Glutamatergic neuron (in vitro differentiated cells): ENCODE measurements around the gene KRT77. TPM values are rescaled to one million over a fixed set of nuclear protein-coding genes. Genes with fewer than 3 reads are reported as not detected.

ENCODE experiments used
- DNase-seq: peaks from one replicate; pipeline ENCODE4 v3.0.0; 2022
- H3K27ac Mint-ChIP-seq: one replicate; pipeline ENCODE4 v1.8.0; 2020; ENCODE audit warnings: mild to moderate bottlenecking, mixed read lengths, inconsistent platforms; ENCODE audit not compliant: unreplicated experiment
- H3K27me3 Mint-ChIP-seq: one replicate; pipeline ENCODE4 v1.8.0; 2020; ENCODE audit warnings: mild to moderate bottlenecking, moderate library complexity, mixed read lengths, inconsistent platforms; ENCODE audit not compliant: unreplicated experiment
- H3K36me3 Mint-ChIP-seq: one replicate; pipeline ENCODE4 v1.8.0; 2020; ENCODE audit warnings: mild to moderate bottlenecking, mixed read lengths, inconsistent platforms; ENCODE audit not compliant: unreplicated experiment
- H3K4me1 Mint-ChIP-seq: one replicate; pipeline ENCODE4 v1.8.0; 2020; ENCODE audit warnings: mild to moderate bottlenecking, low read depth, mixed read lengths, inconsistent platforms; ENCODE audit not compliant: unreplicated experiment
- H3K4me3 Mint-ChIP-seq: one replicate; pipeline ENCODE4 v1.8.0; 2020; ENCODE audit warnings: mild to moderate bottlenecking, mixed read lengths, inconsistent platforms; ENCODE audit not compliant: unreplicated experiment
- H3K9me3 Mint-ChIP-seq: one replicate; pipeline ENCODE4 v1.8.0; 2020; ENCODE audit warnings: mild to moderate bottlenecking, moderate library complexity, mixed read lengths, inconsistent platforms; ENCODE audit not compliant: unreplicated experiment
- CTCF ChIP-seq: fragments of 200-600 bp; sonication (generic); IDR thresholded peaks from one replicate; pipeline ENCODE4 v1.5.0; 2021; ENCODE audit not compliant: partially characterized antibody, unreplicated experiment
- total RNA-seq: library from RNA; stranded (reverse); fragmentation: NEBNext Ultra II Directional; extraction: Animal tissue kit (Norgen Biotek cat#: 25700); gene quantifications from one replicate; pipeline ENCODE4 v1.2.1, GENCODE V29; 2021; ENCODE audit not compliant: unreplicated experiment

KRT77 gene
- total RNA-seq, 1 donor from 2014 or later, result not detected

DNA sequence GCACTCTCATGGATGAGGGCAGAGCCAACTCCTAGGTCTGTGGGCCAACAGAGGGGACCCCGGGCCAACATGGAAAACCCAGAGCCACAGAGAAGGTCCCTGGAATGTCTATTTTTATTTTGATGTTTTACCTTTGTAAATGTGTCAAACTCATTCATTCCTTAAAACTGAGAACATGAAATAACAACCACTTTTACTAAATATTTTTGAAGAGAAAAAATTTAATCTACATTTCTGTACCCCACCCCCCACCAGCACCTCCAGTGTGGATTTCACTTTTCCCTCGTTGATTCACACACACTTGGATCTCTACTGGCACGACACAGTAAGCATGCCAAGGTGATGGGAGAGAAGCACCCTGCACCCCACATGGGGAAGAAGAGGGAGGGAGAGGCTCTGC lies 6.7 kb downstream of the KRT77 start:
- Mint-ChIP-seq H3K27me3 (peaks cover 19% of the 10 kb centered on the region), H3K27ac (no peak overlapping the region), H3K4me1 (no peaks in the 10 kb centered on the region), H3K4me3 (no peak overlapping the region), H3K9me3 (peaks cover 6% of the 10 kb centered on the region), H3K36me3 (no peaks in the 10 kb centered on the region)
- no peak for TF ChIP-seq CTCF
- DNase-seq, result no peak

DNA sequence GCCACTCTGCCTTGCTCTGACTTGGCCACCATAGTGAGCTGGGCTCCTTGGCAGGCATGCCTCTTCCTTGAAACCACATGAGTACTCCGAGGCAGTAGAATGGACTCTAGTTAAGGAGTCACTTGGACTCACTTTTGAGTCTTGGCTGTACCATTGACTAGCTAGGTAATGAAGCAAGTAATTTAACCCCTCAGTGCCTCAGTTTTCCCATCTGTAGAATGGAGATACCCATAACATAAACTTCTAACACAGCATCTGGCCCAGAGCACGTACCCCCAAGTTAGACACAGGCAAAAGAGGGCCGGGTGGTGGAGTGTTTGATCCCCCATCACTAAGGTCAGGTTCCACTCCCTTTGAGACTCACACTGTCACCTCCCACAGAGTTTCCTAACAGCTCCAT lies 8.3 kb downstream of the KRT77 start:
- no peaks in the 10 kb centered on the region for H3K4me1 Mint-ChIP-seq
- H3K4me3 Mint-ChIP-seq, result no peak overlapping the region
- H3K36me3 Mint-ChIP-seq, result no peaks in the 10 kb centered on the region
- no peak for TF ChIP-seq CTCF
- peaks cover 3% of the 10 kb centered on the region for H3K9me3 Mint-ChIP-seq
- DNase-seq, result no peak
- peaks cover 19% of the 10 kb centered on the region for H3K27me3 Mint-ChIP-seq
- no peak overlapping the region for H3K27ac Mint-ChIP-seq

- peaks cover 17% of the 10 kb centered on the region for H3K27me3 Mint-ChIP-seq
- no peak for TF ChIP-seq CTCF
- no peaks in the 10 kb centered on the region for H3K4me1 Mint-ChIP-seq
- DNase-seq, result no peak
- no peak overlapping the region for H3K4me3 Mint-ChIP-seq
- no peaks in the 10 kb centered on the region for H3K36me3 Mint-ChIP-seq
- peaks cover 3% of the 10 kb centered on the region for H3K9me3 Mint-ChIP-seq
- no peak overlapping the region for H3K27ac Mint-ChIP-seq
Measured at GRCh38 chr12:52694151-52694550, 9.2 kb downstream of the KRT77 start.

DNA sequence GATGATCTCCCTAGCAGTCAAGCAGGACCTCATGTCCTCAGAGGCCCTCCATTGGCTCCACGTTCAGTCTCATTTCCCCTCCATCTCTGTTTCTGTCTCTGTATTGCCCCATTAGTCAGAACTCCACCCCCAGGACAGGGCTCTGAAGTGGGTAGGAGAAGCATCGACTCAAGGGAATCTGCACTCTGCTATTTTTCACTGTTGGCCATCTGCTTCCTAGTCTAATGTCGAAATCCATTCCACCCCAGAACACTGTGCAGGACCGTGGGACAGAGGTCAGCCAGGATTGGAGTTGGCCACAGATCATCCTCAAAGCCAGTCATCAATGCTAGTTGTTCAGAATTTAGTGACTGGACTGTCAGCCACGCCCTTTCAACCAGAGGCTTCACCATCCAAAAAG lies 10.1 kb downstream of the KRT77 start:
- no peak for DNase-seq
- Mint-ChIP-seq H3K4me1 (no peaks in the 10 kb centered on the region), H3K9me3 (peaks cover 3% of the 10 kb centered on the region), H3K36me3 (no peaks in the 10 kb centered on the region), H3K4me3 (no peak overlapping the region), H3K27ac (no peak overlapping the region), H3K27me3 (peaks cover 20% of the 10 kb centered on the region)
- TF ChIP-seq CTCF, result no peak

DNA sequence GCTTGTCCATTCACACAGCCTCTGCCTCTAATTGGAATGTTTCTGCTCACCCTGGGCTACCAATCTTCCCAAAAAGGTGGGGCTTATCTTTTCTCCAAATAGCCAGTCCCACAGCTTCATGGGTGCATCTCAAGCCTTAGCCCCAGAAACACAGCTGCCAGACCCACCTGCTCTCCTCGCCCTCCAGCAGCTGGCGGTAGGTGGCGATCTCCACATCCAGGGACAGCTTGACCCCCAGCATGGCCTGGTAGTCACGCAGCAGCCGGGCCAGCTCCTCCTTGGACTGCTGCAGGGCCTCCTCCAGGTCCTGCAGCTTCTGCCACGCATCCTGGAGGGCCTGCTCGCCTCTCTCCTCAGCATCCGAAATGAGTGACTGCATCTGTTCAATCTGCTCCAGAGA lies 11.1 kb downstream of the KRT77 start:
- no peak for TF ChIP-seq CTCF
- Mint-ChIP-seq H3K27ac (no peak overlapping the region), H3K36me3 (no peaks in the 10 kb centered on the region), H3K9me3 (peaks cover 3% of the 10 kb centered on the region), H3K4me1 (no peaks in the 10 kb centered on the region), H3K4me3 (no peak overlapping the region), H3K27me3 (peaks cover 23% of the 10 kb centered on the region)
- DNase-seq, result peak; percentile 29
